Neural cell (in vitro differentiated cells): ENCODE results near the gene RSRC1. TPM values are rescaled to one million over a fixed set of nuclear protein-coding genes. Genes with fewer than 3 reads are reported as not detected.

ENCODE experiments used
- H2AFZ ChIP-seq: fragments of 200-600, 300-800 bp; sonication (generic), shearing (Covaris generic); 2 replicates; pipeline ENCODE4 v1.6.0; 2014; ENCODE audit warnings: low read depth, mild to moderate bottlenecking, antibody characterized with exemption, low read length, moderate library complexity
- H3F3A ChIP-seq: fragments of 200-600 bp; shearing (Covaris generic); 2 replicates; pipeline ENCODE4 v1.6.1; 2016; ENCODE audit warnings: mild to moderate bottlenecking, moderate library complexity, mixed read lengths, antibody characterized with exemption, low read length; ENCODE audit not compliant: insufficient read depth, poor library complexity, severe bottlenecking
- H3K27ac ChIP-seq: fragments of 200-600, 300-800 bp; sonication (generic), shearing (Covaris generic); 2 replicates; pipeline ENCODE4 v1.5.1; 2014; ENCODE audit warnings: mild to moderate bottlenecking, low read length, moderate library complexity
- H3K27me3 ChIP-seq: fragments of 300-800, 200-600 bp; sonication (generic), shearing (Covaris generic); 2 replicates; pipeline ENCODE4 v1.6.0; 2014; ENCODE audit warnings: mild to moderate bottlenecking, low read depth, low read length, moderate library complexity; ENCODE audit not compliant: insufficient read depth
- H3K36me3 ChIP-seq: fragments of 300-800, 200-600 bp; sonication (generic), shearing (Covaris generic); 2 replicates; pipeline ENCODE4 v1.5.1; 2014; ENCODE audit warnings: mild to moderate bottlenecking, antibody characterized with exemption, low read length, moderate library complexity; ENCODE audit not compliant: insufficient read depth
- H3K4me2 ChIP-seq: fragments of 300-800, 200-600 bp; sonication (generic), shearing (Covaris generic); 2 replicates; pipeline ENCODE4 v1.6.0; 2014; ENCODE audit warnings: mild to moderate bottlenecking, low read length
- H3K4me3 ChIP-seq: fragments of 300-800, 200-600 bp; sonication (generic), shearing (Covaris generic); 2 replicates; pipeline ENCODE4 v1.5.1; 2014; ENCODE audit warnings: mild to moderate bottlenecking, low read length, moderate library complexity
- H3K79me2 ChIP-seq: fragments of 200-600 bp; shearing (Covaris generic); replicated peaks from 2 replicates; pipeline ENCODE4 v1.6.0; 2014; ENCODE audit warnings: mild to moderate bottlenecking, low read length, moderate library complexity; ENCODE audit not compliant: insufficient read depth
- H3K9ac ChIP-seq: fragments of 300-800, 200-600 bp; sonication (generic), shearing (Covaris generic); 2 replicates; pipeline ENCODE4 v1.6.1; 2016; ENCODE audit warnings: mild to moderate bottlenecking, low read length, mixed read lengths
- H3K9me2 ChIP-seq: fragments of 200-600 bp; shearing (Covaris generic); 2 replicates; pipeline ENCODE4 v1.6.1; 2016; ENCODE audit warnings: mild to moderate bottlenecking, low read length, mixed read lengths; ENCODE audit not compliant: insufficient read depth
- H3K9me3 ChIP-seq: fragments of 200-600, 300-800 bp; sonication (generic), shearing (Covaris generic); 2 replicates; pipeline ENCODE4 v1.6.1; 2016; ENCODE audit warnings: mild to moderate bottlenecking, mixed run types, low read length, moderate library complexity, mixed read lengths
- H4K20me1 ChIP-seq: fragments of 200-600 bp; shearing (Covaris generic); 2 replicates; pipeline ENCODE4 v1.6.1; 2016; ENCODE audit warnings: mild to moderate bottlenecking, mixed run types; ENCODE audit not compliant: insufficient read depth
- EP300 ChIP-seq: fragments of 450-650 bp; conservative IDR thresholded peaks from 2 replicates; pipeline ENCODE4 v1.6.1; 2014; ENCODE audit warnings: antibody characterized with exemption, mild to moderate bottlenecking, moderate library complexity; ENCODE audit not compliant: poor library complexity, severe bottlenecking
- EZH2 ChIP-seq: fragments of 200-600, 300-800 bp; shearing (Covaris generic), sonication (generic); IDR thresholded peaks from 2 replicates; pipeline ENCODE4 v1.6.1; 2014; ENCODE audit warnings: antibody characterized with exemption, low read length, borderline replicate concordance, mild to moderate bottlenecking; ENCODE audit not compliant: insufficient read depth, poor library complexity, severe bottlenecking
- MXI1 ChIP-seq: fragments of 450-650 bp; conservative IDR thresholded peaks from 2 replicates; pipeline ENCODE4 v1.6.1; 2014; ENCODE audit warnings: antibody characterized with exemption, mild to moderate bottlenecking; ENCODE audit not compliant: poor library complexity, severe bottlenecking
- POLR2AphosphoS5 ChIP-seq: IDR thresholded peaks from 2 replicates; pipeline ENCODE4 v1.6.1; 2012
- RAD21 ChIP-seq: fragments of 450-650 bp; conservative IDR thresholded peaks from 2 replicates; pipeline ENCODE4 v1.6.1; 2014; ENCODE audit warnings: antibody characterized with exemption, mild to moderate bottlenecking, moderate library complexity
- SMC3 ChIP-seq: fragments of 450-650 bp; conservative IDR thresholded peaks from 2 replicates; pipeline ENCODE4 v1.6.1; 2014; ENCODE audit warnings: antibody characterized with exemption, mild to moderate bottlenecking, moderate library complexity; ENCODE audit not compliant: poor library complexity
- TAF1 ChIP-seq: IDR thresholded peaks from 2 replicates; pipeline ENCODE4 v1.6.1; 2012; ENCODE audit warnings: low read depth
- polyA plus RNA-seq: library from polyadenylated mRNA; depleted of rRNA; stranded (reverse); fragments of >200 nt; gene quantifications from 2 replicates; pipeline ENCODE4 v1.2.3, GENCODE V29; 2014
- TF ChIP-seq, protein P1 (sequence below): fragments of 450-650 bp; IDR thresholded peaks from 2 replicates; pipeline ENCODE4 v1.5.1; 2014; ENCODE audit warnings: antibody characterized with exemption, mild to moderate bottlenecking, moderate library complexity; ENCODE audit not compliant: poor library complexity, severe bottlenecking
- TF ChIP-seq, protein P2 (sequence below): IDR thresholded peaks from 2 replicates; pipeline ENCODE4 v1.6.1; 2012; ENCODE audit warnings: borderline replicate concordance

The RSRC1 gene
- polyA plus RNA-seq, 1 donor from 2014 or later = 28.1 TPM

DNA sequence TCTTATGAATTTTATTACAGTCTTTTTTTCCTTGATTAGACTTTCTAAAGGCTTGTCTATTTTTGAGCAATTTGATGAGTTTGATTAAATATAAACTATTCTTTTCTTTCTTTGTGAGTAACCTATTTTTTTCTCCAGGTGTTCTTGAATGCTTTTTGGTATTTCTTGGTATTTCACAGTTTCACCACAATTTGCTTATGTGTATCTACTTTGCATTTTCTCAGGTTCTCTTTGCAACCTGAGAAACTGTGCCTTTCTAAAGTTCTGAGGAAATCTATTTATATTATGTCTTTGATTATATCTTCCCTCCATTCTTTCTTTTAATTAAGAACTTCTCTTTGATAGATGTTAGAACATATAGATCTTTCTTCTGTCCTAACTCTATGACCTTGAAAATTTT is 344.0 kb downstream of the RSRC1 start:
- Histone ChIP-seq H3K27me3 (no peaks in the 10 kb centered on the region), H2AFZ (no peak overlapping the region), H3K4me2 (no peak overlapping the region), H3K9ac (no peak overlapping the region), H4K20me1 (no peaks in the 10 kb centered on the region), H3K36me3 (no peaks in the 10 kb centered on the region), H3K9me2 (no peaks in the 10 kb centered on the region), H3K27ac (no peak overlapping the region), H3K4me3 (no peak overlapping the region), H3F3A (no peaks in the 10 kb centered on the region), H3K79me2 (no peaks in the 10 kb centered on the region), H3K9me3 (no peaks in the 10 kb centered on the region)
- TF ChIP-seq TAF1 = no peak
- TF ChIP-seq, protein P1, sequence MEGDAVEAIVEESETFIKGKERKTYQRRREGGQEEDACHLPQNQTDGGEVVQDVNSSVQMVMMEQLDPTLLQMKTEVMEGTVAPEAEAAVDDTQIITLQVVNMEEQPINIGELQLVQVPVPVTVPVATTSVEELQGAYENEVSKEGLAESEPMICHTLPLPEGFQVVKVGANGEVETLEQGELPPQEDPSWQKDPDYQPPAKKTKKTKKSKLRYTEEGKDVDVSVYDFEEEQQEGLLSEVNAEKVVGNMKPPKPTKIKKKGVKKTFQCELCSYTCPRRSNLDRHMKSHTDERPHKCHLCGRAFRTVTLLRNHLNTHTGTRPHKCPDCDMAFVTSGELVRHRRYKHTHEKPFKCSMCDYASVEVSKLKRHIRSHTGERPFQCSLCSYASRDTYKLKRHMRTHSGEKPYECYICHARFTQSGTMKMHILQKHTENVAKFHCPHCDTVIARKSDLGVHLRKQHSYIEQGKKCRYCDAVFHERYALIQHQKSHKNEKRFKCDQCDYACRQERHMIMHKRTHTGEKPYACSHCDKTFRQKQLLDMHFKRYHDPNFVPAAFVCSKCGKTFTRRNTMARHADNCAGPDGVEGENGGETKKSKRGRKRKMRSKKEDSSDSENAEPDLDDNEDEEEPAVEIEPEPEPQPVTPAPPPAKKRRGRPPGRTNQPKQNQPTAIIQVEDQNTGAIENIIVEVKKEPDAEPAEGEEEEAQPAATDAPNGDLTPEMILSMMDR = no peak
- TF ChIP-seq, protein P2, sequence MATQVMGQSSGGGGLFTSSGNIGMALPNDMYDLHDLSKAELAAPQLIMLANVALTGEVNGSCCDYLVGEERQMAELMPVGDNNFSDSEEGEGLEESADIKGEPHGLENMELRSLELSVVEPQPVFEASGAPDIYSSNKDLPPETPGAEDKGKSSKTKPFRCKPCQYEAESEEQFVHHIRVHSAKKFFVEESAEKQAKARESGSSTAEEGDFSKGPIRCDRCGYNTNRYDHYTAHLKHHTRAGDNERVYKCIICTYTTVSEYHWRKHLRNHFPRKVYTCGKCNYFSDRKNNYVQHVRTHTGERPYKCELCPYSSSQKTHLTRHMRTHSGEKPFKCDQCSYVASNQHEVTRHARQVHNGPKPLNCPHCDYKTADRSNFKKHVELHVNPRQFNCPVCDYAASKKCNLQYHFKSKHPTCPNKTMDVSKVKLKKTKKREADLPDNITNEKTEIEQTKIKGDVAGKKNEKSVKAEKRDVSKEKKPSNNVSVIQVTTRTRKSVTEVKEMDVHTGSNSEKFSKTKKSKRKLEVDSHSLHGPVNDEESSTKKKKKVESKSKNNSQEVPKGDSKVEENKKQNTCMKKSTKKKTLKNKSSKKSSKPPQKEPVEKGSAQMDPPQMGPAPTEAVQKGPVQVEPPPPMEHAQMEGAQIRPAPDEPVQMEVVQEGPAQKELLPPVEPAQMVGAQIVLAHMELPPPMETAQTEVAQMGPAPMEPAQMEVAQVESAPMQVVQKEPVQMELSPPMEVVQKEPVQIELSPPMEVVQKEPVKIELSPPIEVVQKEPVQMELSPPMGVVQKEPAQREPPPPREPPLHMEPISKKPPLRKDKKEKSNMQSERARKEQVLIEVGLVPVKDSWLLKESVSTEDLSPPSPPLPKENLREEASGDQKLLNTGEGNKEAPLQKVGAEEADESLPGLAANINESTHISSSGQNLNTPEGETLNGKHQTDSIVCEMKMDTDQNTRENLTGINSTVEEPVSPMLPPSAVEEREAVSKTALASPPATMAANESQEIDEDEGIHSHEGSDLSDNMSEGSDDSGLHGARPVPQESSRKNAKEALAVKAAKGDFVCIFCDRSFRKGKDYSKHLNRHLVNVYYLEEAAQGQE = no peak
- no peak for TF ChIP-seq SMC3
- TF ChIP-seq EZH2 = no peak
- no peak for TF ChIP-seq MXI1
- no peak for TF ChIP-seq RAD21
- no peak for TF ChIP-seq POLR2AphosphoS5
- no peak for TF ChIP-seq EP300

DNA sequence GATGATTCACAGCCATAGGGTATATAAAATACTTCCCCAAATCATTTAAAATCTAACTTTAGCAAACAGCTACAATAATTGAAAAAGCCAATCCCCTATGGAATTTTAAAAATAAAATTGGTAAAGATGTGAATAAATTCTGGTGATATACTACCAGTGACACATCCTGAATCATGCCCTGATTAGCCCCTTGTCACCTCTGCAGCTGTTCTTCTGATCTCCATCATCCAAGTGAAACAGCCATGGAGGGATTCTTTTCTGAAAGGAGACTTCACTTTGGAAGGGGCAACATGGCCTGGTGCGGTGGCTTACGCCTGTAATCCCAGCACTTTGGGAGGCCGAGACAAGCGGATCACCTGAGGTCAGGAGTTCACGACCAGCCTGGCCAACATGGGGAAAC is 345.5 kb downstream of the RSRC1 start:
- Histone ChIP-seq H3K4me3 (no peak overlapping the region), H3K36me3 (no peaks in the 10 kb centered on the region), H3K9me2 (no peaks in the 10 kb centered on the region), H3F3A (no peaks in the 10 kb centered on the region), H4K20me1 (no peaks in the 10 kb centered on the region), H3K4me2 (no peak overlapping the region), H2AFZ (no peak overlapping the region), H3K27ac (no peak overlapping the region), H3K9me3 (no peaks in the 10 kb centered on the region), H3K27me3 (no peaks in the 10 kb centered on the region), H3K79me2 (no peaks in the 10 kb centered on the region), H3K9ac (no peak overlapping the region)
- TF ChIP-seq, protein P1 = no peak
- TF ChIP-seq TAF1 (no peak), POLR2AphosphoS5 (no peak), SMC3 (no peak), RAD21 (no peak), EZH2 (no peak), EP300 (no peak), MXI1 (no peak)
- TF ChIP-seq, protein P2 = no peak
